ENCODE results near the gene PCGF6. TPM values are rescaled to one million over a fixed set of nuclear protein-coding genes. Genes with fewer than 3 reads are reported as not detected.

The PCGF6 gene
- total RNA-seq, 4 donors from 2014 or later: 5.8 to 10.8 (median 9.6) TPM

DNA sequence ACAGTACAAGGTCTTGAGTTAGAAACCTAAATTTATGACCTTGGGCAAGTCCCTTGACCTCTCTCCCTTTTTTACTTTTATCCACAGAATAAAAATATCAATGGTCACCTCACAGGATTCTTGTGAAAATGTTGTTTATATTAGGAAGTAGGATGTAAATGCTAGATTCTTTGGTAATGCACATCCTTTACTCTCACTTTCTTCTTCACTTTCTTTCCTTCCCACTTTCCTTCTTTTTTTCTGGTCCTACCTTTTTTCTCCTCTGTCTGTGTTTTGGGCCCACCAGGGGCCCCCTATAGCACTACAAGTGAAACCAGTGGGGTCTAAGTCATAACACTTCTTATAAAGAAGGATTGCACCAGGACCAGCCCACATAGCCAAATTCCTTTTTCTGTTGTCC lies 93.1 kb downstream of the PCGF6 start:
- no peak overlapping the region for H3K27ac ChIP-seq
- no peaks in the 10 kb centered on the region for H3K27me3 ChIP-seq
- DNase-seq: no peak
- no peaks in the 10 kb centered on the region for H3K4me1 ChIP-seq
- no peaks in the 10 kb centered on the region for H3K9me3 ChIP-seq
- no peak for TF ChIP-seq POLR2A (IDR thresholded peaks at IDR 0.05)
- TF ChIP-seq, protein P1, sequence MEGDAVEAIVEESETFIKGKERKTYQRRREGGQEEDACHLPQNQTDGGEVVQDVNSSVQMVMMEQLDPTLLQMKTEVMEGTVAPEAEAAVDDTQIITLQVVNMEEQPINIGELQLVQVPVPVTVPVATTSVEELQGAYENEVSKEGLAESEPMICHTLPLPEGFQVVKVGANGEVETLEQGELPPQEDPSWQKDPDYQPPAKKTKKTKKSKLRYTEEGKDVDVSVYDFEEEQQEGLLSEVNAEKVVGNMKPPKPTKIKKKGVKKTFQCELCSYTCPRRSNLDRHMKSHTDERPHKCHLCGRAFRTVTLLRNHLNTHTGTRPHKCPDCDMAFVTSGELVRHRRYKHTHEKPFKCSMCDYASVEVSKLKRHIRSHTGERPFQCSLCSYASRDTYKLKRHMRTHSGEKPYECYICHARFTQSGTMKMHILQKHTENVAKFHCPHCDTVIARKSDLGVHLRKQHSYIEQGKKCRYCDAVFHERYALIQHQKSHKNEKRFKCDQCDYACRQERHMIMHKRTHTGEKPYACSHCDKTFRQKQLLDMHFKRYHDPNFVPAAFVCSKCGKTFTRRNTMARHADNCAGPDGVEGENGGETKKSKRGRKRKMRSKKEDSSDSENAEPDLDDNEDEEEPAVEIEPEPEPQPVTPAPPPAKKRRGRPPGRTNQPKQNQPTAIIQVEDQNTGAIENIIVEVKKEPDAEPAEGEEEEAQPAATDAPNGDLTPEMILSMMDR (IDR thresholded peaks at IDR 0.05): no peak
- H3K4me3 ChIP-seq (replicated peaks in 1 of 3): no peak overlapping the region
- no peaks in the 10 kb centered on the region for H3K36me3 ChIP-seq
- intact Hi-C loops (cut with DNase I): no loop called here

DNA sequence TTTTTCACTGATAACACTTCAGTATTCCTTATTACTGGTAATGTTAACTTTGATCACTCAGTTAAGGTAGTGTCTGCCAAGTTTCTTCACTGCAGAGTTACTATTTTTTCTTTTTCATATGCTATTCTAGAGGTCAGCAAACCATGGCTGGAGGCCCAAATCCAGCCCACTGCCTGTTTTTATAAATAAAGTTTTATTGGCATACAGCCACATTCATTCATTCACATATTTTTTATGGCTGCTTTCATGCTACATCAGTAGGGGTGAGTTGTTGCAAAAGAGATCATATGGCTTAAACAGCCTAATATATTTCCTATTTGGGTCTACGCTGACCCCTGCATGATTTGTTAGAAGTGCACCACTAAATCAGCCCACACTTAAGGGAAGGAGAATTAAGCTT lies 94.3 kb downstream of the PCGF6 start:
- H3K27me3 ChIP-seq: no peaks in the 10 kb centered on the region
- no peak overlapping the region for H3K4me3 ChIP-seq (replicated peaks in 1 of 3)
- DNase-seq: no peak
- H3K9me3 ChIP-seq: no peaks in the 10 kb centered on the region
- intact Hi-C loops (cut with DNase I): no loop called here
- no peak overlapping the region for H3K27ac ChIP-seq
- 78 to 94% methylated on average over 1 of the region's 1 CpG for WGBS, 2 donors
- H3K36me3 ChIP-seq: no peaks in the 10 kb centered on the region
- TF ChIP-seq, protein P1 (IDR thresholded peaks at IDR 0.05): no peak
- TF ChIP-seq POLR2A (IDR thresholded peaks at IDR 0.05): no peak
- no peaks in the 10 kb centered on the region for H3K4me1 ChIP-seq

DNA sequence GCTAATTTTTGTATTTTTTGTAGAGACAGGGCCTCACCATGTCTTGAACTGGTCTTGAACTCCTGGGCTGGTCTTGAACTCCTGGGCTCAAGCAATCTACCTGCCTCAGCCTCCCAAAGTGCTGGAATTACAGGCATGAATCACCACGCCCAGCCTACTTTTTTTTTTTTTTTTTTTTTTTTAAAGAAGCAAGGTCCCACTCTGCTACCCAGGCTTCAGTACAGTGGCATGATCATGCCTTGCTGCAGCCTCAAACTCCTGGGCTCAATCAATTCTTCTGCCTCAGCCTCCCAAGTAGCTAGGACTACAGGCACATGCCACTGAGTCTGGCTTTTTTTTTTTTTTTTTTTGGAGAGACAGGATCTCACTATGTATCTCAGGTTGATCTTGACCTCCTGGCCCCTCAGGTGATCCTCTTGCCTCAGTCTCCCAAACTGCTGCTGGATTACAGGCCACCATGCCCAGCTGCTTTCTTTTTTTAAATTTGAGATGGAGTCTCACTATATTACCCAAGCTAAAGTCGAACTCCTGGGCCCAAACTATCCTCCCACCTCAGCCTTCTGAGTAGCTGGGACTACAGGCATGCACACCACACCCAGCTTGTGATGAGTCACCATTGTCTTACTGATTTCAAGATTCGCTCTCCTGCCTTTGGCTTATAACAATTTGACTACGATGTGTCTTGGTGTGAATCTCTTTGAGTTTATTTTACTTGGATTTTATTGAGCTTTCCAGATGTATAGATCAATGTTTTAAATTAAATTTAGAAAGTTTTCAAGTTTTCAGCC lies 96.2 kb downstream of the PCGF6 start:
- no peaks in the 10 kb centered on the region for H3K27me3 ChIP-seq
- TF ChIP-seq, protein P1 (IDR thresholded peaks at IDR 0.05): no peak
- TF ChIP-seq POLR2A (IDR thresholded peaks at IDR 0.05): no peak
- H3K36me3 ChIP-seq: no peaks in the 10 kb centered on the region
- H3K4me1 ChIP-seq: no peaks in the 10 kb centered on the region
- H3K4me3 ChIP-seq (replicated peaks in 1 of 3): no peak overlapping the region
- no peak overlapping the region for H3K27ac ChIP-seq
- WGBS, 2 donors: 67 to 77% methylated on average over 4 of the region's 4 CpGs
- no peak for DNase-seq
- no peaks in the 10 kb centered on the region for H3K9me3 ChIP-seq
- intact Hi-C loops (cut with DNase I): no loop called here

DNA sequence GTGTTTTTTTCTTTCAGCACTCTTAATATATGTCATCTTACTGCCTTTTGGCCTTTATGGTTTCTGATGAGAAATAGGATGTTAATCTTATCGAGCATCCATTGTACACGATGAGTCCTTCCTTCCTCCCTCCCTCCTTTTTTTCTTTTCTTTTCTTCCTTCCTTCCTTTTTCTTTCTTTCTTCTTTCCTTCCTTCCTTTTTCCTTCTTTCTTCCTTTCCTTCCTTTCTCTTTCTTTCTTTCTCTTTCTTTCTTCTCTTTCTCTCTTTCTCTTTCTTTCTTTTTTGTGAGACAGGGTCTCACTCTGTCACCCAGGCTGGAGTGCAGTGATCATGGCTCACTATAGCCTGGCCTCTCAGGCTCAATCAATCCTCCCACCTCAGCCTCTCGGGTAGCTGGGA lies 96.8 kb downstream of the PCGF6 start:
- intact Hi-C loops (cut with DNase I): no loop called here
- Histone ChIP-seq H3K4me1 (no peaks in the 10 kb centered on the region), H3K4me3 (replicated peaks in 1 of 3) (no peak overlapping the region), H3K9me3 (no peaks in the 10 kb centered on the region), H3K27ac (no peak overlapping the region), H3K27me3 (no peaks in the 10 kb centered on the region), H3K36me3 (no peaks in the 10 kb centered on the region)
- 75% methylated on average over 3 of the region's 3 CpGs for WGBS, 2 donors
- DNase-seq: no peak
- TF ChIP-seq, protein P1 (IDR thresholded peaks at IDR 0.05): no peak
- TF ChIP-seq POLR2A (IDR thresholded peaks at IDR 0.05): no peak

MicroRNAs encoded within 50 kb of the gene (microRNA counts, 767-probe panel; counts per million panel counts)
- microRNA hsa-miR-1307-3p: 0 counts per million in 2 donors

Small RNA genes lying within 50 kb of the gene (microRNA-seq; reads per million reads assigned to microRNA genes)
- 871 reads per million, percentile 80 among the genes with 10 or more reads in this experiment for gene MIR1307

Small RNA genes lying within 50 kb of the gene (small RNA-seq; reads per million reads assigned to genes)
- gene RNU11-3P: not detected

Other genes starting within 250 kb of the PCGF6 start
- gene NT5C2, start 157.9 kb downstream of the PCGF6 start, total RNA-seq: 100 to 1,000 TPM; 194 to 238 (median 214) TPM
- gene RPEL1, start 105.3 kb downstream of the PCGF6 start, total RNA-seq: not detected
- gene INA, start 74.0 kb downstream of the PCGF6 start, total RNA-seq: under 1 TPM in 2 of 4 donors, not detected in 2; 0.17 to 0.59 TPM
- 1 to 10 TPM; 4.0 to 7.0 (median 6.2) TPM for gene TAF5, start 16.8 kb upstream of the PCGF6 start, total RNA-seq
- 100 to 1,000 TPM; 127 to 604 (median 265) TPM for gene ATP5MK, start 45.3 kb upstream of the PCGF6 start, total RNA-seq
- 10 to 100 TPM; 15.6 to 20.9 (median 19.0) TPM for gene PDCD11, start 45.5 kb upstream of the PCGF6 start, total RNA-seq
- gene CALHM2, start 101.2 kb upstream of the PCGF6 start, total RNA-seq: 10 to 100 TPM; 16.0 to 47.3 (median 32.8) TPM
- not detected for gene CALHM1, start 107.8 kb upstream of the PCGF6 start, total RNA-seq
- not detected for gene CALHM3, start 128.1 kb upstream of the PCGF6 start, total RNA-seq
- 1 to 10 TPM in 1 of 4 donors, not detected in 3; 1.1 TPM for gene NEURL1, start 142.6 kb upstream of the PCGF6 start, total RNA-seq